ENCODE measurements around the gene NCOA1. TPM values are rescaled to one million over a fixed set of nuclear protein-coding genes. Genes with fewer than 3 reads are reported as not detected.

NCOA1 gene
- total and polyA plus RNA-seq, 2 donors (not counting 3 experiments of a cell fraction or from before 2014, with no cell fraction given), result 11.4 to 14.1 TPM

GRCh38 chr2:24571828-24572442 lies 80.9 kb downstream of the NCOA1 start:
- DNase-seq (ENCODE audit: low read depth, low spot score), result no peak
- intact Hi-C loops (cut with micrococcal nuclease), result no loop called here
- no peak for FAIRE-seq
- no peak for TF ChIP-seq POLR2AphosphoS5 (IDR thresholded peaks at IDR 0.05; ENCODE audit: insufficient read depth, low read depth, low read length)
- Histone ChIP-seq H3K27ac (ENCODE audit: insufficient read depth, low read depth, low read length) (no peak overlapping the region), H3K79me2 (ENCODE audit: control insufficient read depth, insufficient read depth, low read length) (no peaks in the 10 kb centered on the region), H3K36me3 (ENCODE audit: control insufficient read depth in 2 of 2, extremely low read depth in 1 of 2, insufficient read depth in 2 of 2, low read length in 2 of 2) (no peaks in the 10 kb centered on the region), H3K4me1 (ENCODE audit: control insufficient read depth, extremely low read depth, insufficient read depth, low read length) (no peaks in the 10 kb centered on the region), H2AFZ (ENCODE audit: low read depth, low read length) (no peak overlapping the region), H3K4me3 (replicated peaks in 1 of 3; ENCODE audit: insufficient read depth in 1 of 3, low read depth in 1 of 3, low read length in 3 of 3) (no peak overlapping the region), H3K4me2 (ENCODE audit: insufficient read depth, low read length) (no peak overlapping the region), H4K20me1 (replicated peaks; ENCODE audit: control insufficient read depth, extremely low read depth, insufficient read depth, low read length) (no peaks in the 10 kb centered on the region), H3K9me1 (replicated peaks; ENCODE audit: control insufficient read depth, extremely low read depth, insufficient read depth, low read length) (no peaks in the 10 kb centered on the region), H3K27me3 (ENCODE audit: control insufficient read depth in 2 of 2, insufficient read depth in 2 of 2, low read length in 2 of 2) (no peaks in the 10 kb centered on the region), H3K9ac (replicated peaks; ENCODE audit: extremely low read depth, insufficient read depth, low read length) (no peak overlapping the region), H3K9me3 (replicated peaks; ENCODE audit: control insufficient read depth, insufficient read depth, low read length) (no peaks in the 10 kb centered on the region)
- no TSS peak for BruUV-seq (replicated peaks)
- CTCF ChIA-PET, result interaction anchor here (1.4 kb wide), 1 partner anchor 8 kb away, joined by 4 read pairs; no protein-coding TSS in a partner anchor
- POLR2A ChIA-PET, result no interaction called here
- dilution Hi-C loops (cut with MboI; ENCODE audit: extremely low pct_ligation_motif_present, low sequenced_read_pairs), result no loop called here

DNA sequence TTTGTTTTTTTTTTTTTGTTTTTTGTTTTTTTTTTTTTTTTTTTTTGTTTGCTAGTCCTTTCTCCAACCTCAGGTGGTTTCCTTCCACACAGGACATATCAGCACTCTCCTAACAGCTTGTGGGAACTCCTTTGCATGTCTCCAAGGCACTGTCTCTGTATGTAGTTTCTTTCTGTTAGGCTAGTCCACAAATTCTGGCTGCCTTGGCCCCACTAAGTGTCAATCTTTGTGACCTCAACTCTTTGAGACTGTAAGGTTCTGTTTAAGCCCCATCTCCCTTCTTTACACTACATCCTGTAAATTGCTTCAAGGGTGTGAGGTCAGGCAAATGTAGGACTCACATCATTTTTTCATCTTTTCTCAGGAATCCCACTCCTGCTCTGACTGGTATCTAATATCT lies 85.1 kb downstream of the NCOA1 start:
- FAIRE-seq, result no peak
- Histone ChIP-seq H3K9me3 (replicated peaks; ENCODE audit: control insufficient read depth, insufficient read depth, low read length) (no peaks in the 10 kb centered on the region), H3K4me1 (ENCODE audit: control insufficient read depth, extremely low read depth, insufficient read depth, low read length) (peaks cover 9% of the 10 kb centered on the region), H2AFZ (ENCODE audit: low read depth, low read length) (no peak overlapping the region), H4K20me1 (replicated peaks; ENCODE audit: control insufficient read depth, extremely low read depth, insufficient read depth, low read length) (no peaks in the 10 kb centered on the region), H3K27ac (ENCODE audit: insufficient read depth, low read depth, low read length) (no peak overlapping the region), H3K9me1 (replicated peaks; ENCODE audit: control insufficient read depth, extremely low read depth, insufficient read depth, low read length) (no peaks in the 10 kb centered on the region), H3K27me3 (ENCODE audit: control insufficient read depth in 2 of 2, insufficient read depth in 2 of 2, low read length in 2 of 2) (no peaks in the 10 kb centered on the region), H3K4me3 (replicated peaks in 1 of 3; ENCODE audit: insufficient read depth in 1 of 3, low read depth in 1 of 3, low read length in 3 of 3) (no peak overlapping the region), H3K79me2 (ENCODE audit: control insufficient read depth, insufficient read depth, low read length) (no peaks in the 10 kb centered on the region), H3K36me3 (ENCODE audit: control insufficient read depth in 2 of 2, extremely low read depth in 1 of 2, insufficient read depth in 2 of 2, low read length in 2 of 2) (no peaks in the 10 kb centered on the region), H3K4me2 (ENCODE audit: insufficient read depth, low read length) (no peak overlapping the region), H3K9ac (replicated peaks; ENCODE audit: extremely low read depth, insufficient read depth, low read length) (no peak overlapping the region)
- DNase-seq (ENCODE audit: low read depth, low spot score), result no peak
- TF ChIP-seq MYC (IDR thresholded peaks at IDR 0.05; ENCODE audit: low read depth, low read length) (no peak), POLR2A (IDR thresholded peaks at IDR 0.05; ENCODE audit: low read depth, low read length) (no peak), FOS (IDR thresholded peaks at IDR 0.05; ENCODE audit: borderline replicate concordance, insufficient read depth, low read length) (no peak), POLR2AphosphoS5 (IDR thresholded peaks at IDR 0.05; ENCODE audit: insufficient read depth, low read depth, low read length) (no peak), JUN (IDR thresholded peaks at IDR 0.05; ENCODE audit: borderline replicate concordance, insufficient read depth, insufficient read length, low read depth) (no peak), GATA2 (IDR thresholded peaks at IDR 0.05; ENCODE audit: insufficient read depth, insufficient read length, low read depth, low read length) (no peak), EZH2 (IDR thresholded peaks at IDR 0.05; ENCODE audit: borderline replicate concordance, low read depth, low read length, severe bottlenecking) (no peak)
- TF ChIP-seq, protein P1, sequence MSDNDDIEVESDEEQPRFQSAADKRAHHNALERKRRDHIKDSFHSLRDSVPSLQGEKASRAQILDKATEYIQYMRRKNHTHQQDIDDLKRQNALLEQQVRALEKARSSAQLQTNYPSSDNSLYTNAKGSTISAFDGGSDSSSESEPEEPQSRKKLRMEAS (IDR thresholded peaks at IDR 0.05; ENCODE audit: insufficient read depth, insufficient read length), result no peak
- TF ChIP-seq, protein P2, sequence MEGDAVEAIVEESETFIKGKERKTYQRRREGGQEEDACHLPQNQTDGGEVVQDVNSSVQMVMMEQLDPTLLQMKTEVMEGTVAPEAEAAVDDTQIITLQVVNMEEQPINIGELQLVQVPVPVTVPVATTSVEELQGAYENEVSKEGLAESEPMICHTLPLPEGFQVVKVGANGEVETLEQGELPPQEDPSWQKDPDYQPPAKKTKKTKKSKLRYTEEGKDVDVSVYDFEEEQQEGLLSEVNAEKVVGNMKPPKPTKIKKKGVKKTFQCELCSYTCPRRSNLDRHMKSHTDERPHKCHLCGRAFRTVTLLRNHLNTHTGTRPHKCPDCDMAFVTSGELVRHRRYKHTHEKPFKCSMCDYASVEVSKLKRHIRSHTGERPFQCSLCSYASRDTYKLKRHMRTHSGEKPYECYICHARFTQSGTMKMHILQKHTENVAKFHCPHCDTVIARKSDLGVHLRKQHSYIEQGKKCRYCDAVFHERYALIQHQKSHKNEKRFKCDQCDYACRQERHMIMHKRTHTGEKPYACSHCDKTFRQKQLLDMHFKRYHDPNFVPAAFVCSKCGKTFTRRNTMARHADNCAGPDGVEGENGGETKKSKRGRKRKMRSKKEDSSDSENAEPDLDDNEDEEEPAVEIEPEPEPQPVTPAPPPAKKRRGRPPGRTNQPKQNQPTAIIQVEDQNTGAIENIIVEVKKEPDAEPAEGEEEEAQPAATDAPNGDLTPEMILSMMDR (IDR thresholded peaks at IDR 0.05; ENCODE audit: extremely low read depth in 1 of 2, insufficient read depth in 1 of 2, low read depth in 1 of 2, low read length in 2 of 2), result no peak
- dilution Hi-C loops (cut with MboI; ENCODE audit: extremely low pct_ligation_motif_present, low sequenced_read_pairs), result no loop called here
- intact Hi-C loops (cut with micrococcal nuclease), result no loop called here
- CTCF ChIA-PET, result interaction anchor here (0.7 to 1.0 kb wide), 2 partner anchors 37 to 396 kb away, joined by 3 read pairs; no protein-coding TSS in a partner anchor
- POLR2A ChIA-PET, result no interaction called here
- BruUV-seq (replicated peaks), result no TSS peak

Data from endothelial cell of umbilical vein (primary cell).